KBM-7 (cell line): ENCODE results near the gene NEDD8.
A peak's percentile ranks its signal among the peaks of the same experiment; 100 is the strongest.

Experiments
- DNase-seq: peaks from one replicate; pipeline ENCODE4 v3.0.0-alpha.2; 2015
- in situ Hi-C: fragments of 300-500 bp; cut with MboI; formaldehyde crosslinking; loops from 2 replicates; pipeline ENCODE4 v1.14.3; 2020; ENCODE audit warnings: low sequenced_read_pairs, low pct_unique_long_range_greater_than_20kb, mixed read lengths

The NEDD8 gene

DNA sequence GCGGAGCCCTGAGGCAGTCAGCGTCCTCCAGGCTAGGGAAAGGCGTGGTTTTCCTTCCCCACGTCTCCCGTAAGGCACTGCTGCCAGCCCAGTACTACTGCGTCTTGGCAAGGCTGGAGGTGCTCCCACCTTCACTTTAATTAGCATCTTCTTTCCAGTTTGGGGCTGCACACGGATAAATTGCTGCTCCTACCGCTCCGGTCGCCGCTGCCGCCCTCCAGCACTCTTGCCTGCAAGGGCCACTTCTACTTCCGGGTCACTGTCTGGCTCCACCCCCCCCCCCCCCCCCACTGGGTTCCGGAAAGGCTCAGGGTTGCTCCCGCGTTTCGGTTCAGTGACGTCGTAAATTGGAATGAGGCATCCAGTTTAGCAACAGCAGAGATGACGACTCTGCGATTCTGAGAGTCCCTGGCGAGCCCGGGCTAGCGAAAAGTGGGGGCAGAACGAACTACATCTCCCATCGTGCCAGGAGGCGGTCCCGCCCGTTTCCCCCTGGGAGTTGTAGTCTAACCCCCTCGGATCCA lies at the start of gene NEDD8:
Gene NEDD8 (minus strand): TSS at position 247 of the 524 bp plus-strand sequence. CDS start 100 bp downstream, at position 147.
- in situ Hi-C loops = no loop called here
- DNase-seq = peak; percentile 96

DNA sequence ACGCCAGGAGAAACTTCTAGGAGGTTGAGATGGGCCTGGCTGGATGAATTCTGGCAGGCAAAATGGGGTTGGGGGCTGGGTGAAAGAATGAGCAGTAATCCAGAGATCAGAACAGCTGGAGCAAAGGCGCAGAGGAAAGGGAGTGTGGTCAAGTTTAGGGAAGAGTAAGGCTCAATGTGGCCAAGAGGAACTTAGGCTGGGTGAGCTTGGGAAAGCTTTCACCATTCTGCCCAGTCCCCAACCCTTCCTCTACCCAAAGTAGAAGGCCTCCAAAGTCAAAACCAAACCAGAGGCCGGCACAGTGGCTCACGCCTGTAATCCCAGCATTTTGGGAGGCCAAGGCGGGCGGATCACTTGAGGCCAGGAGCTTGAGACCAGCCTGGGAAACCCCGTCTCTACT lies 49.5 kb upstream of the NEDD8 start:
- DNase-seq = peak; percentile 21
- in situ Hi-C loops = no loop called here

- DNase-seq = no peak
- in situ Hi-C loops = no loop called here
Measured at GRCh38 chr14:24280797-24281460, 48.8 kb upstream of the NEDD8 start.

DNA sequence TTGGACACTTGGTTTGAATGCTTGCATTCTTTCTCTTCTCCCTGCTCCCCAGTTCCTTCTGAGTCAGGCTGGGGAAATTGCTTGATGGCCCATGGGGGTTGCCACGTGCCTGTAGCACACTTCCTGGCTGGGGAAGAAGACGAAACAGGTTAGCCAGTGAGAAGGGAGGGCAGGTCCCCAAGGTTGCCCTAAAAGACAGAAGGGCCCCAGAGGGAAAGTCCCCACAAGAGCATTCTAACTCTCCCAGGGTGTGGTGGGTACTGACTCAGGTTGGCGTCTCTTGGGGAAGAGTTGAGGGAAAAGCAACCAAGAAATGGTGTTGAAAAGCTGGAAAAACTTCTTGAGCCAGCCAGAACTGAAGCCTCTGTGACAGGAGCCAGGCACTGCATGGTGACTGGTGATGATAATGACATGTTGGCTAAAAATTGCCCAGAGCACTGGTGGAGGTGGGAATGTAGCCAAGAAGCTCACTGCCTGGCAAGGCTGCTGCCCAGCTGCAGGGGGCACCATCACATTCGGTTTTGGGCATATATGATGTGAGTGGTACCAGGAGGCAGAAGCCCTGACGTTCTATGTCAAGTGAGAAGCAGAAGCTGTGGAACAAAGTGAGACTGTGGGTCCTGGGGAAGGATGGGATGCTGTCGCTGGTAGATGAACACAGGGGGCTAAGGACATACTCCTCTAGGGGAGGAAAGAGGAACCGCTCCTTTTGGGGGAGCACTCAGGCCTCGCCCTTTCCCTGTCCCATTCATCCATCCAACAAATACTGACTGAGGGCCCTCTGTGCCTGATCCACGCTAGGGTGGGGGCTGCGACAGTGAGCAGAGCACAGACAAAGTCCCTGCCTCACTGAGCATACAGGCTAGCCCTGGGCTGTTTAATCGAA lies 47.4 kb upstream of the NEDD8 start:
- peak; percentile 47 for DNase-seq
- in situ Hi-C loops = no loop called here

DNA sequence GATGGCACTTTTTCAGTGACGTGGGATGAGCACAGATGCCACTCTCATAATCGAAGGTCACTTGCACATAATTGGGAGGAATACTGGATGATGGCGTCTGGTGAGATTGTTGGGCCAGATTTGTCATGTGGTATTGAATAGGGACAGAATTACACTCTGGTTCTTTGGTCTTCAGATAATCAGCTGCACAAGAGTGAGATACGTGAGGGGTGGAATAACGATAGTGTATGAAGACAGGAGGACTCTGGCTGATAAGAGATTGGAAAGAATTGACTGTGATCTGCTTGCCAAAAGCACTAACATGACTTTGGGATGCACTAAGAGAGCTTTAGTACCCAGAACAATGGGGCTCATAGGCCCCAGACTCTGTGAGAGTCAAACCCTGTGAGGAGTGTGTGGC lies 46.3 kb upstream of the NEDD8 start:
- DNase-seq = no peak
- in situ Hi-C loops = no loop called here

- in situ Hi-C loops = no loop called here
- peak; percentile 95 for DNase-seq
Measured at GRCh38 chr14:24277606-24278321, 45.6 kb upstream of the NEDD8 start.

GRCh38 chr14:24277071-24277470 lies 44.9 kb upstream of the NEDD8 start:
- DNase-seq = no peak
- in situ Hi-C loops = no loop called here

- DNase-seq = peak; percentile 41
- in situ Hi-C loops = no loop called here
Measured at GRCh38 chr14:24274101-24274543, 42.0 kb upstream of the NEDD8 start.

DNA sequence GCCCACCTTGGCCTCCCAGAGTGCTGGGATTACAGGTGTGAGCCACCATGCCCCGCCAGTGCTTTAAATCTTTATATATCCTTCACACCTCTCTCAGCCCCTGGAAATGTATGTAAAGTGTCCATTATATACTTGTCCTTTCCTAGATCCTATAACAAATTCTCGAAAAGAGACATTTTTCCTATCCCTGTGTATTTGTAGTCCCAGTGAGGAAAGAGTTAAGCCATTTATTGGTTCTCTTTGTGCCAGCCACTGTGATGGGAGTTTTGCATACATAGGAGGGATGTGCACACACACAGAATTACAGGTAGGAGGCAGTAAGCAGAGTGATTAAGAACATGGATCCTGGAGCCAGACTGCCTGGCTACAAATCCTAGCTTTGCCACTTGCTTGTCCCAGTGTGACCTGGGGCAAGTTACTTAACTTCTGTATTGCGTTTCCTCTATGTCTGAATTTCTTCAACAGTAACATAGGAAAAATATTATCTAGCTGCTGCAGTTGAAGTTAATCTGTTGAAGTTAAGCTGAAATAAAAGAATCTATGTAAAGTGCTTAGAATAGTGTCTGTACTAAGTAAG lies 41.3 kb upstream of the NEDD8 start:
- in situ Hi-C loops = no loop called here
- DNase-seq = peak; percentile 32

DNA sequence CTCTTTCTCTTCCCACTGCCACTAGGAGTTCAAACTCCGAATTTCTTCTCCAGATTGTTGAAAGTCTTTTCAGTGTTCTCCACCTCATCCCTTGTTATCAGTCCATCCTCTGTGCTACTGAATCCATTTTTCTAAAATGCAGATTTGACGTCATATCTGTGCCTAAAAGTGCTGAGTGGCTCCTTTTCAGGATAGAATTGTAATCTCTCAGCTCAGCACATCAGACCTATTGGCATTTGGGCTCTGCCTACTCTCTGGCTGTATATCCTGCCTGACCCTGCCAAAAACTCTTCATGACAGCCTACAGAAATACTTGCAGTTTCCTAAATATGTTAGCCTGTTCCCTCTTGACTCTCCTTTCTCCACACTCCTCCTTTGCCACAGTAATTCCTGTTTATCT lies 40.3 kb upstream of the NEDD8 start:
- in situ Hi-C loops = no loop called here
- DNase-seq = no peak

- in situ Hi-C loops = no loop called here
- no peak for DNase-seq
Measured at GRCh38 chr14:24271834-24272263, 39.7 kb upstream of the NEDD8 start.

DNA sequence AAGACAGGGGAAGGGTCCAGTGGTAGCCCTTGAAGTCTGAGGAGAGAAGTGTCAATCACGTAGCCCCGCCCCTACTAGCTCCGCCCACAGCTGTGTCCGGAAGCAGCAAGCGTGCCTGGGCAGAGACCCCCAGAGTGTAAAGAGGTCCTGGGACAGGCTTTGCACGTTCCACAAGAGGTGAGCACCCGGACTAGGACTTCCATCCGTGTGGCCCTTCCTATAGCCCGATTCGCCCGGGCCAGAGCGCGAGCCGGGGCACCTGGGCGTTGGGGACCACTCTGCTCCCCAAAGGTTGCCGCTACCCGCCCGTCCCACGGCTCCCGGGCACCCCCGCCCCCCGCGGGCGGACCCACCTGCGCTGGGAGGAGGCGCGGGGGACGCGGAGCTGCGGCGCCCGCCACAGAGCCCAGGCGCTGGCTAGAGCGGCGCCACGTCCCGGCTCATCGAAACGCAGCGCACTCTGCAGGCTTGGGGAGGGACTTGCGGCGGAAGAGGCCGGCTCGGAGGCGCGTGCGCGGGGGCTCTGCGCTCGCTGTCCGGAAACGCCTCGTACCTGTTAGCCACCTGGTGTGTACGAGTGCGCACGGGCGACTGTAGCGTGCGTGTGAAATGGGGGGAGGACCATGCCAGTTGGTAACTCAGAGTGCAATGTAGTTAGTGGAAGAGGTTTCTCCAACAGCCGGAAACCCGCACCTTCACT lies 39.1 kb upstream of the NEDD8 start, which contains the start of gene RABGGTA:
Gene RABGGTA (minus strand): TSS at position 464 of the 700 bp plus-strand sequence. CDS start 482 bp downstream, outside the sequence.
- in situ Hi-C loops = no loop called here
- peak; percentile 92 for DNase-seq

DNA sequence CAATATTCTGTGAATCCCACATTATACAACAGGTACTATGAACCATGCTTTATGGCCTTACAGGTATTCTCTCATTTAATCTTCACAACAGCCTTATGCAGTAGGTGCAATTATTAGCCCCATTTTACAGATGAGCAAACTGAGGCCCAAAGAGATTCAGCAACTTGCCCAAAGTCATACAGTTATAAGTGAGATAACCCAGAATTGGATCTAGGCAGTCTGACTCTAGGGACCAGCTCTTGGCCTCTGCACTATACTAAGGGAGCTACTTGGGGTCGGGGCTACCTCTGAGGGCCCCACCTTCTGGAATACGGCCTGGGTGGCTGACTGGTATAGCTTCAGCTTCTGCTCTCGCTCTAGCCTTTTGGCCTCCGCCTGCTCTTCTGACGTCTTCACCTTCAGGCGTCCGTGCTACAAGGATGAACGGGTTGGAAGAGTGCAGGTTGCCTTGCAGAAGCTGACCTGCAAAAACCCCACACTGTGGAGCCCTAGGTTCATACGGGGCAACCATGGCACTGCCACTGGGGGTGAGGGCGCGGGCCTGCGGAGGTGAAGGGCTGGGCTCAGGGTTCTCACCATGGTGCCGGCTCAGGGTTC lies 38.5 kb upstream of the NEDD8 start:
- no peak for DNase-seq

GRCh38 chr14:24269910-24270536 lies 37.9 kb upstream of the NEDD8 start:
- in situ Hi-C loops = no loop called here
- no peak for DNase-seq

More for the DNA sequence above, 38.5 kb upstream of the NEDD8 start:
- in situ Hi-C loops = no loop called here

GRCh38 chr14:24269368-24269767 lies 37.2 kb upstream of the NEDD8 start:
- in situ Hi-C loops = no loop called here
- DNase-seq = no peak

GRCh38 chr14:24268225-24268624 lies 36.1 kb upstream of the NEDD8 start:
- in situ Hi-C loops = no loop called here

GRCh38 chr14:24267516-24267915 lies 35.3 kb upstream of the NEDD8 start:
- no peak for DNase-seq
- in situ Hi-C loops = no loop called here

More at GRCh38 chr14:24268225-24268624, 36.1 kb upstream of the NEDD8 start:
- DNase-seq = no peak
